Neural progenitor cell (in vitro differentiated cells): Measurements from ENCODE around the gene MED26. TPM values are rescaled to one million over a fixed set of nuclear protein-coding genes. Genes with fewer than 3 reads are reported as not detected.
"Not testable (repeated sequence)": the region's sequence is repeated elsewhere in the genome, so short reads cannot be mapped to it uniquely, and the experiment has no call there.

Experiments used
- DNase-seq: peaks from one replicate; pipeline ENCODE4 v3.0.0-alpha.2; 2016; ENCODE audit warnings: low spot score
- H2AFZ ChIP-seq: fragments of 200-600 bp; sonication (generic); replicated peaks from 2 replicates; pipeline ENCODE4 v1.6.1; 2016; ENCODE audit warnings: antibody characterized with exemption
- H3F3A ChIP-seq: fragments of 200-600 bp; sonication (generic); 2 replicates; pipeline ENCODE4 v1.6.1; 2016; ENCODE audit warnings: antibody characterized with exemption, low read depth
- H3K27ac ChIP-seq: fragments of 200-600 bp; sonication (generic); 2 replicates; pipeline ENCODE4 v1.5.1; 2016; ENCODE audit warnings: mild to moderate bottlenecking
- H3K27me3 ChIP-seq: fragments of 200-600 bp; sonication (generic); 2 replicates; pipeline ENCODE4 v1.6.1; 2016; ENCODE audit warnings: mild to moderate bottlenecking, moderate library complexity
- H3K36me3 ChIP-seq: fragments of 200-600 bp; sonication (generic); 2 replicates; pipeline ENCODE4 v1.5.1; 2016
- H3K4me1 ChIP-seq: fragments of 200-600 bp; sonication (generic); 2 replicates; pipeline ENCODE4 v1.6.1; 2016; ENCODE audit warnings: mixed run types
- H3K4me2 ChIP-seq: fragments of 200-600 bp; sonication (generic); 2 replicates; pipeline ENCODE4 v1.6.1; 2016
- H3K4me3 ChIP-seq: fragments of 200-600 bp; sonication (generic); 2 replicates; pipeline ENCODE4 v1.5.1; 2016
- H3K79me2 ChIP-seq: fragments of 200-600 bp; sonication (generic); 2 replicates; pipeline ENCODE4 v1.6.1; 2016; ENCODE audit warnings: low read depth
- H3K9ac ChIP-seq: fragments of 200-600 bp; sonication (generic); 2 replicates; pipeline ENCODE4 v1.6.1; 2016
- H3K9me3 ChIP-seq: fragments of 200-600 bp; sonication (generic); 2 replicates; pipeline ENCODE4 v1.5.1; 2016; ENCODE audit warnings: low read depth
- H4K20me1 ChIP-seq: fragments of 200-600 bp; sonication (generic); 2 replicates; pipeline ENCODE4 v1.6.1; 2016; ENCODE audit warnings: low read depth
- H3K27ac Mint-ChIP-seq: 3 replicates; pipeline ENCODE4 v1.8.0; 2021; ENCODE audit warnings: mixed read lengths
- H3K27me3 Mint-ChIP-seq: 2 replicates; pipeline ENCODE4 v1.8.0; 2022; ENCODE audit warnings: low read depth, mild to moderate bottlenecking, inconsistent platforms, moderate library complexity, mixed read lengths; ENCODE audit not compliant: insufficient read depth
- H3K36me3 Mint-ChIP-seq: 3 replicates; pipeline ENCODE4 v1.8.0; 2021; ENCODE audit warnings: mixed read lengths
- H3K4me1 Mint-ChIP-seq: 3 replicates; pipeline ENCODE4 v1.8.0; 2021; ENCODE audit warnings: mixed read lengths
- H3K4me3 Mint-ChIP-seq: 3 replicates; pipeline ENCODE4 v1.8.0; 2021; ENCODE audit warnings: mild to moderate bottlenecking, moderate library complexity, mixed read lengths
- H3K9me3 Mint-ChIP-seq: 3 replicates; pipeline ENCODE4 v1.8.0; 2020; ENCODE audit warnings: mixed read lengths
- CTCF ChIP-seq: fragments of 200-600 bp; sonication (generic); IDR thresholded peaks from 2 replicates; pipeline ENCODE4 v1.5.1; 2017; ENCODE audit warnings: antibody characterized with exemption, mild to moderate bottlenecking
- EZH2 ChIP-seq: fragments of 200-600 bp; sonication (generic); IDR thresholded peaks from 2 replicates; pipeline ENCODE4 v1.6.1; 2017; ENCODE audit warnings: antibody characterized with exemption, mild to moderate bottlenecking, moderate library complexity
- EZH2phosphoT487 ChIP-seq: fragments of 200-600 bp; sonication (generic); IDR thresholded peaks from 2 replicates; pipeline ENCODE4 v1.6.1; 2017; ENCODE audit warnings: antibody characterized with exemption
- total RNA-seq: library from RNA; depleted of rRNA; stranded (reverse); fragments of >200 nt; gene quantifications from 2 replicates; pipeline ENCODE4 v1.2.3, GENCODE V29; 2015; ENCODE audit warnings: low replicate concordance

The MED26 gene
- total RNA-seq, 1 donor from 2014 or later: 7.4 TPM

- Histone ChIP-seq H4K20me1 (peaks cover 38% of the 10 kb centered on the region), H3K27me3 (no peaks in the 10 kb centered on the region), H3K79me2 (peaks cover 34% of the 10 kb centered on the region), H3F3A (no peaks in the 10 kb centered on the region), H2AFZ (no peak overlapping the region), H3K27ac (no peak overlapping the region), H3K4me3 (no peak overlapping the region), H3K4me2 (no peak overlapping the region), H3K9me3 (no peaks in the 10 kb centered on the region), H3K36me3 (peaks cover 6% of the 10 kb centered on the region), H3K9ac (no peak overlapping the region), H3K4me1 (no peaks in the 10 kb centered on the region)
- peaks cover 46% of the 10 kb centered on the region for H3K36me3 Mint-ChIP-seq
- DNase-seq: no peak
- no peaks in the 10 kb centered on the region for H3K9me3 Mint-ChIP-seq
- peaks cover 2% of the 10 kb centered on the region for H3K27me3 Mint-ChIP-seq
- no peak overlapping the region for H3K4me3 Mint-ChIP-seq
- H3K27ac Mint-ChIP-seq: no peak overlapping the region
- no peak for TF ChIP-seq CTCF
- no peak for TF ChIP-seq EZH2phosphoT487
- no peak for TF ChIP-seq EZH2
- H3K4me1 Mint-ChIP-seq: no peaks in the 10 kb centered on the region
These were observed 24.9 kb upstream of the MED26 start for GRCh38 chr19:16652854-16653253.

- H3K9ac ChIP-seq, DNase-seq, H3K27me3 Mint-ChIP-seq, H3K9me3 Mint-ChIP-seq, H3F3A ChIP-seq, H3K4me1 Mint-ChIP-seq, H3K27ac Mint-ChIP-seq, H3K4me2 ChIP-seq, H3K36me3 ChIP-seq, H3K27me3 ChIP-seq, H3K9me3 ChIP-seq, H3K4me1 ChIP-seq, H3K27ac ChIP-seq, H2AFZ ChIP-seq, H3K4me3 Mint-ChIP-seq, H3K4me3 ChIP-seq: not testable (repeated sequence)
- Histone ChIP-seq H3K79me2 (peaks cover 22% of the 10 kb centered on the region), H4K20me1 (peaks cover 27% of the 10 kb centered on the region)
- peaks cover 40% of the 10 kb centered on the region for H3K36me3 Mint-ChIP-seq
These were observed 23.6 kb upstream of the MED26 start for GRCh38 chr19:16651421-16652188.

GRCh38 chr19:16650821-16651220, 22.8 kb upstream of the MED26 start:
- Histone ChIP-seq H3K4me3 (no peak overlapping the region), H3K9ac (no peak overlapping the region), H3K9me3 (no peaks in the 10 kb centered on the region), H4K20me1 (peaks cover 21% of the 10 kb centered on the region), H3K79me2 (peaks cover 17% of the 10 kb centered on the region), H3K4me2 (no peak overlapping the region), H3K4me1 (no peaks in the 10 kb centered on the region), H2AFZ (no peak overlapping the region), H3F3A (no peaks in the 10 kb centered on the region), H3K27ac (no peak overlapping the region), H3K27me3 (no peaks in the 10 kb centered on the region), H3K36me3 (peaks cover 6% of the 10 kb centered on the region)
- no peak for DNase-seq
- Mint-ChIP-seq H3K36me3 (peaks cover 37% of the 10 kb centered on the region), H3K4me1 (no peaks in the 10 kb centered on the region), H3K4me3 (no peak overlapping the region), H3K27ac (no peak overlapping the region), H3K27me3 (peaks cover 2% of the 10 kb centered on the region), H3K9me3 (no peaks in the 10 kb centered on the region)
- TF ChIP-seq EZH2: no peak
- TF ChIP-seq CTCF: no peak
- no peak for TF ChIP-seq EZH2phosphoT487

GRCh38 chr19:16649734-16650133, 21.7 kb upstream of the MED26 start:
- H3K36me3 Mint-ChIP-seq: peaks cover 41% of the 10 kb centered on the region
- no peak overlapping the region for H3K4me2 ChIP-seq
- no peak overlapping the region for H3K4me3 Mint-ChIP-seq
- H3F3A ChIP-seq: no peaks in the 10 kb centered on the region
- no peaks in the 10 kb centered on the region for H3K4me1 ChIP-seq
- TF ChIP-seq EZH2phosphoT487 (no peak), CTCF (no peak), EZH2 (no peak)
- H3K4me3 ChIP-seq: no peak overlapping the region
- H3K4me1 Mint-ChIP-seq: no peaks in the 10 kb centered on the region
- H3K27ac ChIP-seq: no peak overlapping the region
- H3K36me3 ChIP-seq: peaks cover 6% of the 10 kb centered on the region
- DNase-seq: no peak
- H3K9me3 ChIP-seq: no peaks in the 10 kb centered on the region
- no peak overlapping the region for H3K27ac Mint-ChIP-seq
- no peaks in the 10 kb centered on the region for H3K9me3 Mint-ChIP-seq
- H3K27me3 ChIP-seq: no peaks in the 10 kb centered on the region
- H2AFZ ChIP-seq: no peak overlapping the region
- peaks cover 19% of the 10 kb centered on the region for H4K20me1 ChIP-seq
- H3K79me2 ChIP-seq: peaks cover 25% of the 10 kb centered on the region
- H3K27me3 Mint-ChIP-seq: peaks cover 2% of the 10 kb centered on the region
- no peak overlapping the region for H3K9ac ChIP-seq
